IMR-90 (cell line): ENCODE measurements around the gene RAB43. TPM values are rescaled to one million over a fixed set of nuclear protein-coding genes. Genes with fewer than 3 reads are reported as not detected.

Source experiments
- ATAC-seq: fragments of 200-7000 bp; cut with Tn5 transposase; 2 replicates; pipeline ENCODE4 v1.9.1; 2020; ENCODE audit warnings: low read depth, mild to moderate bottlenecking, moderate library complexity
- BruUV-seq: library from RNA; stranded (reverse); fragments of 400-500 nt; replicated peaks from 2 replicates; lab custom pipeline; 2021; lab: Mats Ljungman, UMichigan
- CTCF ChIA-PET: fragments of 300-600 bp; formaldehyde crosslinking; extraction: SDS; loops from one replicate; lab custom pipeline; 2021; ENCODE audit warnings: antibody characterized with exemption; lab: Yijun Ruan, JAX
- POLR2A ChIA-PET: fragments of 300-600 bp; sonication (Branson Sonifier 250); formaldehyde crosslinking; loops from one replicate; lab custom pipeline; 2022; ENCODE audit warnings: antibody characterized with exemption; ENCODE audit not compliant: unreplicated experiment; lab: Charles Lee
- DNase-seq: peaks from one replicate; pipeline ENCODE4 v3.0.0; 2013
- H2AFZ ChIP-seq: replicated peaks from 2 replicates; pipeline ENCODE3; 2013; ENCODE audit warnings: low read length, mild to moderate bottlenecking; ENCODE audit not compliant: poor library complexity
- H2AK5ac ChIP-seq: 2 replicates; pipeline ENCODE4 v1.6.1; 2013; ENCODE audit warnings: low read depth, low read length, inconsistent platforms
- H2AK9ac ChIP-seq: replicated peaks from 2 replicates; pipeline ENCODE3; 2013; ENCODE audit warnings: mild to moderate bottlenecking, low read depth, low read length, moderate library complexity; ENCODE audit not compliant: poor library complexity
- H2BK120ac ChIP-seq: 2 replicates; pipeline ENCODE4 v1.6.1; 2013; ENCODE audit warnings: low read depth, low read length, inconsistent platforms
- H2BK15ac ChIP-seq: 3 replicates; pipeline ENCODE4 v1.6.1; 2013; ENCODE audit warnings: low read depth, low read length, inconsistent platforms
- H2BK20ac ChIP-seq: 2 replicates; pipeline ENCODE4 v1.6.1; 2013; ENCODE audit warnings: low read depth, mild to moderate bottlenecking, inconsistent platforms, low read length, moderate library complexity
- H2BK5ac ChIP-seq: 2 replicates; pipeline ENCODE4 v1.6.1; 2013; ENCODE audit warnings: mild to moderate bottlenecking, low read depth, low read length, inconsistent platforms; ENCODE audit not compliant: poor library complexity, severe bottlenecking
- H3K14ac ChIP-seq: replicated peaks from 2 replicates; pipeline ENCODE4 v1.6.1; 2013; ENCODE audit warnings: low read depth, low read length, inconsistent platforms
- H3K18ac ChIP-seq: 2 replicates; pipeline ENCODE4 v1.6.1; 2013; ENCODE audit warnings: low read depth, low read length, control low read depth
- H3K23ac ChIP-seq: 2 replicates; pipeline ENCODE4 v1.6.1; 2013; ENCODE audit warnings: low read depth, low read length, inconsistent platforms
- H3K27ac ChIP-seq: 2 replicates; pipeline ENCODE4 v1.5.1; 2013; ENCODE audit warnings: mild to moderate bottlenecking, control low read depth, low read length; ENCODE audit not compliant: insufficient read depth
- H3K27me3 ChIP-seq: 2 replicates; pipeline ENCODE4 v1.6.1; 2013; ENCODE audit warnings: low read length; ENCODE audit not compliant: control insufficient read depth, insufficient read depth
- H3K36me3 ChIP-seq: 2 replicates; pipeline ENCODE4 v1.6.1; 2013; ENCODE audit warnings: low read length, mixed read lengths; ENCODE audit not compliant: control insufficient read depth, insufficient read depth
- H3K4ac ChIP-seq: 2 replicates; pipeline ENCODE4 v1.6.1; 2013; ENCODE audit warnings: low read depth, low read length, inconsistent platforms
- H3K4me1 ChIP-seq: 2 replicates; pipeline ENCODE4 v1.6.1; 2013; ENCODE audit warnings: low read length, mixed read lengths; ENCODE audit not compliant: control insufficient read depth, insufficient read depth
- H3K4me2 ChIP-seq: 2 replicates; pipeline ENCODE4 v1.6.1; 2013; ENCODE audit warnings: low read depth, mild to moderate bottlenecking, control low read depth, low read length, moderate library complexity
- H3K4me3 ChIP-seq: 2 replicates; pipeline ENCODE4 v1.5.1; 2013; ENCODE audit warnings: low read depth, mild to moderate bottlenecking, control low read depth, low read length, moderate library complexity; ENCODE audit not compliant: insufficient read depth
- H3K56ac ChIP-seq: 2 replicates; pipeline ENCODE4 v1.6.1; 2013; ENCODE audit warnings: low read length, inconsistent platforms; ENCODE audit not compliant: insufficient read depth; ENCODE audit errors: extremely low read depth
- H3K79me1 ChIP-seq, 2 experiments: 2 replicates each; pipeline ENCODE4 v1.6.1; 2013; ENCODE audit warnings: low read length in 2 of 2, inconsistent platforms in 1 of 2, low read depth in 1 of 2
- H3K9ac ChIP-seq: 2 replicates; pipeline ENCODE4 v1.6.1; 2013; ENCODE audit warnings: low read depth, low read length, control low read depth
- H3K9me1 ChIP-seq: 2 replicates; pipeline ENCODE4 v1.6.1; 2013; ENCODE audit warnings: low read length, inconsistent platforms; ENCODE audit not compliant: insufficient read depth
- H3K9me3 ChIP-seq: 2 replicates; pipeline ENCODE4 v1.6.1; 2013; ENCODE audit warnings: low read length; ENCODE audit not compliant: control insufficient read depth, insufficient read depth
- H4K20me1 ChIP-seq: 2 replicates; pipeline ENCODE4 v1.6.1; 2013; ENCODE audit warnings: low read length, inconsistent platforms; ENCODE audit not compliant: insufficient read depth
- H4K5ac ChIP-seq: 2 replicates; pipeline ENCODE4 v1.6.1; 2013; ENCODE audit warnings: mild to moderate bottlenecking, low read depth, low read length, control low read depth
- H4K8ac ChIP-seq, 2 experiments: 2 replicates each; pipeline ENCODE4 v1.6.1; 2013; ENCODE audit warnings: low read depth in 2 of 2, low read length in 2 of 2, control low read depth in 1 of 2, inconsistent platforms in 1 of 2
- H4K91ac ChIP-seq: 2 replicates; pipeline ENCODE4 v1.6.1; 2013; ENCODE audit warnings: low read depth, low read length, inconsistent platforms; ENCODE audit not compliant: insufficient read depth
- BHLHE40 ChIP-seq: fragments of 150-350 bp; IDR thresholded peaks from 2 replicates; pipeline ENCODE4 v1.6.1; 2016; ENCODE audit warnings: mild to moderate bottlenecking, low read depth, low read length
- CEBPB ChIP-seq: IDR thresholded peaks from 2 replicates; pipeline ENCODE4 v1.6.1; 2012; ENCODE audit warnings: low read depth, low read length, improper control_type of control experiment
- CHD1 ChIP-seq: IDR thresholded peaks from 2 replicates; pipeline ENCODE4 v1.6.1; 2012; ENCODE audit warnings: low read depth, low read length, improper control_type of control experiment
- CTCF ChIP-seq: conservative IDR thresholded peaks from 2 replicates; pipeline ENCODE4 v1.5.1; 2012; ENCODE audit warnings: mild to moderate bottlenecking, low read depth, low read length, improper control_type of control experiment
- FOS ChIP-seq: fragments of 150-350 bp; IDR thresholded peaks from 2 replicates; pipeline ENCODE4 v1.6.1; 2016; ENCODE audit warnings: low read depth, low read length
- MAFK ChIP-seq: IDR thresholded peaks from 2 replicates; pipeline ENCODE4 v1.6.1; 2012; ENCODE audit warnings: low read depth, low read length, improper control_type of control experiment
- MAZ ChIP-seq: IDR thresholded peaks from 2 replicates; pipeline ENCODE4 v1.6.1; 2012; ENCODE audit warnings: low read depth, mild to moderate bottlenecking, low read length, improper control_type of control experiment, moderate library complexity, borderline replicate concordance
- MXI1 ChIP-seq: IDR thresholded peaks from 2 replicates; pipeline ENCODE4 v1.6.1; 2012; ENCODE audit warnings: low read depth, mild to moderate bottlenecking, low read length, moderate library complexity, borderline replicate concordance
- NFE2L2 ChIP-seq: fragments of 150-350 bp; IDR thresholded peaks from 2 replicates; pipeline ENCODE4 v1.6.1; 2016; ENCODE audit warnings: low read depth, mild to moderate bottlenecking, low read length
- RAD21 ChIP-seq: IDR thresholded peaks from 2 replicates; pipeline ENCODE4 v1.6.1; 2012; ENCODE audit warnings: low read length, improper control_type of control experiment
- RCOR1 ChIP-seq: IDR thresholded peaks from 2 replicates; pipeline ENCODE4 v1.6.1; 2012; ENCODE audit warnings: mild to moderate bottlenecking, low read length, improper control_type of control experiment; ENCODE audit not compliant: insufficient replicate concordance
- RFX5 ChIP-seq: IDR thresholded peaks from 2 replicates; pipeline ENCODE4 v1.8.0; 2012; ENCODE audit warnings: low read depth, mild to moderate bottlenecking, low read length, moderate library complexity
- SMC3 ChIP-seq: fragments of 150-350 bp; IDR thresholded peaks from 2 replicates; pipeline ENCODE4 v1.6.1; 2016; ENCODE audit warnings: low read depth, mild to moderate bottlenecking, antibody characterized with exemption, low read length, moderate library complexity
- USF2 ChIP-seq: fragments of 150-350 bp; IDR thresholded peaks from 2 replicates; pipeline ENCODE4 v1.6.1; 2017; ENCODE audit warnings: mild to moderate bottlenecking, antibody characterized with exemption, low read length, low read depth
- WGBS, 2 experiments: methylation state at CpG; one replicate each; pipeline versions ENCODE4 v1.1.5 to v1.1.7; 2013; ENCODE audit warnings: missing lambda C conversion rate in 2 of 2; ENCODE audit not compliant: insufficient read length in 1 of 2; ENCODE audit errors: extremely low coverage in 2 of 2; 5-methylcytosine and 5-hydroxymethylcytosine counted together
- dilution Hi-C: fragments of 300-500 bp; cut with HindIII; formaldehyde crosslinking; loops from one replicate; pipeline ENCODE4 v1.14.3; 2018; ENCODE audit warnings: low sequenced_read_pairs; ENCODE audit not compliant: unreplicated experiment
- in situ Hi-C: fragments of 300-500 bp; cut with MboI; formaldehyde crosslinking; loops from 3 replicates; pipeline ENCODE4 v1.14.3; 2019; ENCODE audit warnings: low sequenced_read_pairs, inconsistent platforms, mixed read lengths
- intact Hi-C: fragments of 100-400 bp; cut with micrococcal nuclease; formaldehyde crosslinking; loops from 2 replicates; pipeline ENCODE4 v1.10.0; 2022
- polyA plus RNA-seq, 3 experiments: library from polyadenylated mRNA; depleted of rRNA; stranded (reverse); fragments of >200 nt; gene quantifications; 2 replicates each; pipeline ENCODE4 v1.2.3, GENCODE V29; 2012; ENCODE audit warnings: low replicate concordance in 1 of 3
- total RNA-seq: library from RNA; depleted of rRNA; stranded (reverse); fragments of >200 nt; gene quantifications from 2 replicates; pipeline ENCODE4 v1.2.3, GENCODE V29; 2012
- TF ChIP-seq, protein P1 (sequence below): fragments of 150-350 bp; IDR thresholded peaks from 2 replicates; pipeline ENCODE4 v1.6.1; 2016; ENCODE audit warnings: low read depth, mild to moderate bottlenecking, low read length, moderate library complexity, borderline replicate concordance

The RAB43 gene
- total and polyA plus RNA-seq, 2 of the 4 experiments (the other 2 are of a cell fraction) = 9.9 to 14.0 TPM

GRCh38 chr3:129166579-129167332, 45.2 kb upstream of the RAB43 start:
- no peak overlapping the region for H3K27ac ChIP-seq
- H3K14ac ChIP-seq = no peak overlapping the region
- H3K79me1 ChIP-seq = peaks cover 21 to 39% of the 10 kb centered on the region in 2 experiments
- ChIA-PET CTCF (interaction anchor here (1.9 kb wide), 1 partner anchor 79 kb away, joined by 7 read pairs; no protein-coding TSS in a partner anchor), POLR2A (no interaction called here)
- no peak overlapping the region for H4K8ac ChIP-seq
- H3K36me3 ChIP-seq = peaks cover 37% of the 10 kb centered on the region
- no peak overlapping the region for H3K4me2 ChIP-seq
- H2AK9ac ChIP-seq = no peak overlapping the region
- no peak overlapping the region for H2BK120ac ChIP-seq
- H3K9me1 ChIP-seq = 0 out of 2 replicates have a peak, but pooled peaks cover 4% of the 10 kb centered on the region
- H4K20me1 ChIP-seq = peaks cover 20% of the 10 kb centered on the region
- in situ Hi-C loops = no loop called here
- intact Hi-C loops = no loop called here
- no peak overlapping the region for H2BK15ac ChIP-seq
- H2AK5ac ChIP-seq = no peak overlapping the region
- no peak overlapping the region for H2BK20ac ChIP-seq
- no peak overlapping the region for H3K18ac ChIP-seq
- H3K9me3 ChIP-seq = no peaks in the 10 kb centered on the region
- no peak overlapping the region for H4K5ac ChIP-seq
- H3K23ac ChIP-seq = no peak overlapping the region
- no peak overlapping the region for H3K4ac ChIP-seq
- no peak for ATAC-seq
- H3K56ac ChIP-seq = no peak overlapping the region
- H2BK5ac ChIP-seq = no peak overlapping the region
- WGBS, 2 experiments = 96% methylated on average over 3 of the region's 15 CpGs; no CpG with 5 or more reads in 1 of the 2 experiments
- H2AFZ ChIP-seq = no peak overlapping the region
- no peak for DNase-seq
- no peaks in the 10 kb centered on the region for H3K27me3 ChIP-seq
- dilution Hi-C loops = no loop called here
- BruUV-seq = no TSS peak
- no peak overlapping the region for H3K4me3 ChIP-seq
- no peak overlapping the region for H4K91ac ChIP-seq
- no peak overlapping the region for H3K9ac ChIP-seq
- peaks cover 2% of the 10 kb centered on the region for H3K4me1 ChIP-seq
- TF ChIP-seq CEBPB (no peak), NFE2L2 (no peak), BHLHE40 (no peak), CHD1 (no peak), SMC3 (no peak), USF2 (no peak), FOS (no peak), MXI1 (no peak), RFX5 (no peak), MAZ (no peak), RAD21 (no peak), MAFK (no peak), RCOR1 (no peak), CTCF (no peak)
- TF ChIP-seq, protein P1, sequence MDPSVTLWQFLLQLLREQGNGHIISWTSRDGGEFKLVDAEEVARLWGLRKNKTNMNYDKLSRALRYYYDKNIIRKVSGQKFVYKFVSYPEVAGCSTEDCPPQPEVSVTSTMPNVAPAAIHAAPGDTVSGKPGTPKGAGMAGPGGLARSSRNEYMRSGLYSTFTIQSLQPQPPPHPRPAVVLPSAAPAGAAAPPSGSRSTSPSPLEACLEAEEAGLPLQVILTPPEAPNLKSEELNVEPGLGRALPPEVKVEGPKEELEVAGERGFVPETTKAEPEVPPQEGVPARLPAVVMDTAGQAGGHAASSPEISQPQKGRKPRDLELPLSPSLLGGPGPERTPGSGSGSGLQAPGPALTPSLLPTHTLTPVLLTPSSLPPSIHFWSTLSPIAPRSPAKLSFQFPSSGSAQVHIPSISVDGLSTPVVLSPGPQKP = no peak
